ENCODE data around the gene EPC2. TPM values are rescaled to one million over a fixed set of nuclear protein-coding genes. Genes with fewer than 3 reads are reported as not detected.

EPC2 gene
- total and polyA plus RNA-seq, 2 experiments from 2014 or later: 6.3 to 27.0 TPM

DNA sequence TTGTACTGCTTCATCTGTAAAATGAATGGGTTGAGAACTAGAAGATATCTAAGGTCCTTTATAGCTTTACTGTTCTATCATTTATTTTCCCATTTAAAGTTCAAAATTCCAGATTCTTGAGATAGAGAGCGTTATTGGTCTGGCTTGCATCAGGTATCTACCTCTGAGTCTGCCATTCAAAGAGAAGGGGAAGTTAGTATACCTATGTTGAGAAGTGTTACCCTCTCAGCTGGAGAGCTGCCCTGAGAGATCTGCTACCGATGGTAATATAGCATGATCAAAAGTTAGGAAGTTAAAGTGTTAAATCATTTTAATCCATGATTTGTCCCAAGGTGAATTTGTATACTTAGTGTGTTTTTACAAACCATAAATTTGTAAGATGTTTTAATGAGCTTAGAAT is 7.4 kb downstream of the EPC2 start:
- Histone ChIP-seq H2AFZ (no peak overlapping the region), H3K4me3 (no peak overlapping the region), H3K4me1 (ENCODE audit: insufficient read depth) (peaks cover 27% of the 10 kb centered on the region), H3K27ac (ENCODE audit: low read depth) (no peak overlapping the region), H4K20me1 (replicated peaks; ENCODE audit: insufficient read depth) (peaks cover 65% of the 10 kb centered on the region), H3K27me3 (ENCODE audit: insufficient read depth) (no peaks in the 10 kb centered on the region), H3K79me2 (replicated peaks; ENCODE audit: insufficient read depth) (peaks cover 100% of the 10 kb centered on the region), H3K36me3 (ENCODE audit: insufficient read depth) (no peaks in the 10 kb centered on the region), H3K4me2 (no peak overlapping the region), H3F3A (replicated peaks; ENCODE audit: low read depth) (no peaks in the 10 kb centered on the region), H3K9me2 (ENCODE audit: insufficient read depth) (no peaks in the 10 kb centered on the region)
- Mint-ChIP-seq H3K27me3 (ENCODE audit: insufficient read depth, low read depth, poor library complexity) (peaks cover 5% of the 10 kb centered on the region), H3K27ac (no peak overlapping the region), H3K9me3 (no peaks in the 10 kb centered on the region), H3K4me3 (no peak overlapping the region), H3K36me3 (ENCODE audit: low read depth) (no peaks in the 10 kb centered on the region), H3K4me1 (peaks cover 55% of the 10 kb centered on the region)
- DNase-seq (ENCODE audit: low spot score) (no peak), ATAC-seq (peak; percentile 75)
- TF ChIP-seq, protein P1, sequence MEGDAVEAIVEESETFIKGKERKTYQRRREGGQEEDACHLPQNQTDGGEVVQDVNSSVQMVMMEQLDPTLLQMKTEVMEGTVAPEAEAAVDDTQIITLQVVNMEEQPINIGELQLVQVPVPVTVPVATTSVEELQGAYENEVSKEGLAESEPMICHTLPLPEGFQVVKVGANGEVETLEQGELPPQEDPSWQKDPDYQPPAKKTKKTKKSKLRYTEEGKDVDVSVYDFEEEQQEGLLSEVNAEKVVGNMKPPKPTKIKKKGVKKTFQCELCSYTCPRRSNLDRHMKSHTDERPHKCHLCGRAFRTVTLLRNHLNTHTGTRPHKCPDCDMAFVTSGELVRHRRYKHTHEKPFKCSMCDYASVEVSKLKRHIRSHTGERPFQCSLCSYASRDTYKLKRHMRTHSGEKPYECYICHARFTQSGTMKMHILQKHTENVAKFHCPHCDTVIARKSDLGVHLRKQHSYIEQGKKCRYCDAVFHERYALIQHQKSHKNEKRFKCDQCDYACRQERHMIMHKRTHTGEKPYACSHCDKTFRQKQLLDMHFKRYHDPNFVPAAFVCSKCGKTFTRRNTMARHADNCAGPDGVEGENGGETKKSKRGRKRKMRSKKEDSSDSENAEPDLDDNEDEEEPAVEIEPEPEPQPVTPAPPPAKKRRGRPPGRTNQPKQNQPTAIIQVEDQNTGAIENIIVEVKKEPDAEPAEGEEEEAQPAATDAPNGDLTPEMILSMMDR (conservative IDR thresholded peaks at IDR 0.05; ENCODE audit: low read depth in 2 of 2): no peak
- TF ChIP-seq, protein P2, sequence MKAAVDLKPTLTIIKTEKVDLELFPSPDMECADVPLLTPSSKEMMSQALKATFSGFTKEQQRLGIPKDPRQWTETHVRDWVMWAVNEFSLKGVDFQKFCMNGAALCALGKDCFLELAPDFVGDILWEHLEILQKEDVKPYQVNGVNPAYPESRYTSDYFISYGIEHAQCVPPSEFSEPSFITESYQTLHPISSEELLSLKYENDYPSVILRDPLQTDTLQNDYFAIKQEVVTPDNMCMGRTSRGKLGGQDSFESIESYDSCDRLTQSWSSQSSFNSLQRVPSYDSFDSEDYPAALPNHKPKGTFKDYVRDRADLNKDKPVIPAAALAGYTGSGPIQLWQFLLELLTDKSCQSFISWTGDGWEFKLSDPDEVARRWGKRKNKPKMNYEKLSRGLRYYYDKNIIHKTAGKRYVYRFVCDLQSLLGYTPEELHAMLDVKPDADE (IDR thresholded peaks at IDR 0.05): no peak
- no peak for TF ChIP-seq EZH2phosphoT487 (IDR thresholded peaks at IDR 0.05; ENCODE audit: unreplicated experiment)
- no peak for TF ChIP-seq ZNF331 (CRISPR knock-in tag; IDR thresholded peaks at IDR 0.05; ENCODE audit: low read depth)
- TF ChIP-seq EZH2 (IDR thresholded peaks at IDR 0.05; ENCODE audit: low read depth, unreplicated experiment): no peak
- no peak for TF ChIP-seq STAT1 (IDR thresholded peaks at IDR 0.05; ENCODE audit: unreplicated experiment)
- TF ChIP-seq POLR2AphosphoS5 (IDR thresholded peaks at IDR 0.05; ENCODE audit: low read depth): no peak
- TF ChIP-seq, protein P3, sequence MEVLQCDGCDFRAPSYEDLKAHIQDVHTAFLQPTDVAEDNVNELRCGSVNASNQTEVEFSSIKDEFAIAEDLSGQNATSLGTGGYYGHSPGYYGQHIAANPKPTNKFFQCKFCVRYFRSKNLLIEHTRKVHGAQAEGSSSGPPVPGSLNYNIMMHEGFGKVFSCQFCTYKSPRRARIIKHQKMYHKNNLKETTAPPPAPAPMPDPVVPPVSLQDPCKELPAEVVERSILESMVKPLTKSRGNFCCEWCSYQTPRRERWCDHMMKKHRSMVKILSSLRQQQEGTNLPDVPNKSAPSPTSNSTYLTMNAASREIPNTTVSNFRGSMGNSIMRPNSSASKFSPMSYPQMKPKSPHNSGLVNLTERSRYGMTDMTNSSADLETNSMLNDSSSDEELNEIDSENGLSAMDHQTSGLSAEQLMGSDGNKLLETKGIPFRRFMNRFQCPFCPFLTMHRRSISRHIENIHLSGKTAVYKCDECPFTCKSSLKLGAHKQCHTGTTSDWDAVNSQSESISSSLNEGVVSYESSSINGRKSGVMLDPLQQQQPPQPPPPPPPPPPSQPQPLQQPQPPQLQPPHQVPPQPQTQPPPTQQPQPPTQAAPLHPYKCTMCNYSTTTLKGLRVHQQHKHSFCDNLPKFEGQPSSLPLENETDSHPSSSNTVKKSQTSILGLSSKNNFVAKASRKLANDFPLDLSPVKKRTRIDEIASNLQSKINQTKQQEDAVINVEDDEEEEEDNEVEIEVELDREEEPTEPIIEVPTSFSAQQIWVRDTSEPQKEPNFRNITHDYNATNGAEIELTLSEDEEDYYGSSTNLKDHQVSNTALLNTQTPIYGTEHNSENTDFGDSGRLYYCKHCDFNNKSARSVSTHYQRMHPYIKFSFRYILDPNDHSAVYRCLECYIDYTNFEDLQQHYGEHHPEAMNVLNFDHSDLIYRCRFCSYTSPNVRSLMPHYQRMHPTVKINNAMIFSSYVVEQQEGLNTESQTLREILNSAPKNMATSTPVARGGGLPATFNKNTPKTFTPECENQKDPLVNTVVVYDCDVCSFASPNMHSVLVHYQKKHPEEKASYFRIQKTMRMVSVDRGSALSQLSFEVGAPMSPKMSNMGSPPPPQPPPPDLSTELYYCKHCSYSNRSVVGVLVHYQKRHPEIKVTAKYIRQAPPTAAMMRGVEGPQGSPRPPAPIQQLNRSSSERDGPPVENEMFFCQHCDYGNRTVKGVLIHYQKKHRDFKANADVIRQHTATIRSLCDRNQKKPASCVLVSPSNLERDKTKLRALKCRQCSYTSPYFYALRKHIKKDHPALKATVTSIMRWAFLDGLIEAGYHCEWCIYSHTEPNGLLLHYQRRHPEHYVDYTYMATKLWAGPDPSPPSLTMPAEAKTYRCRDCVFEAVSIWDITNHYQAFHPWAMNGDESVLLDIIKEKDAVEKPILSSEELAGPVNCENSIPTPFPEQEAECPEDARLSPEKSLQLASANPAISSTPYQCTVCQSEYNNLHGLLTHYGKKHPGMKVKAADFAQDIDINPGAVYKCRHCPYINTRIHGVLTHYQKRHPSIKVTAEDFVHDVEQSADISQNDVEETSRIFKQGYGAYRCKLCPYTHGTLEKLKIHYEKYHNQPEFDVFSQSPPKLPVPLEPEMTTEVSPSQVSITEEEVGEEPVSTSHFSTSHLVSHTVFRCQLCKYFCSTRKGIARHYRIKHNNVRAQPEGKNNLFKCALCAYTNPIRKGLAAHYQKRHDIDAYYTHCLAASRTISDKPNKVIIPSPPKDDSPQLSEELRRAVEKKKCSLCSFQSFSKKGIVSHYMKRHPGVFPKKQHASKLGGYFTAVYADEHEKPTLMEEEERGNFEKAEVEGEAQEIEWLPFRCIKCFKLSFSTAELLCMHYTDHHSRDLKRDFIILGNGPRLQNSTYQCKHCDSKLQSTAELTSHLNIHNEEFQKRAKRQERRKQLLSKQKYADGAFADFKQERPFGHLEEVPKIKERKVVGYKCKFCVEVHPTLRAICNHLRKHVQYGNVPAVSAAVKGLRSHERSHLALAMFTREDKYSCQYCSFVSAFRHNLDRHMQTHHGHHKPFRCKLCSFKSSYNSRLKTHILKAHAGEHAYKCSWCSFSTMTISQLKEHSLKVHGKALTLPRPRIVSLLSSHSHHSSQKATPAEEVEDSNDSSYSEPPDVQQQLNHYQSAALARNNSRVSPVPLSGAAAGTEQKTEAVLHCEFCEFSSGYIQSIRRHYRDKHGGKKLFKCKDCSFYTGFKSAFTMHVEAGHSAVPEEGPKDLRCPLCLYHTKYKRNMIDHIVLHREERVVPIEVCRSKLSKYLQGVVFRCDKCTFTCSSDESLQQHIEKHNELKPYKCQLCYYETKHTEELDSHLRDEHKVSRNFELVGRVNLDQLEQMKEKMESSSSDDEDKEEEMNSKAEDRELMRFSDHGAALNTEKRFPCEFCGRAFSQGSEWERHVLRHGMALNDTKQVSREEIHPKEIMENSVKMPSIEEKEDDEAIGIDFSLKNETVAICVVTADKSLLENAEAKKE (CRISPR knock-in tag; IDR thresholded peaks at IDR 0.05): no peak
- TF ChIP-seq, protein P4, sequence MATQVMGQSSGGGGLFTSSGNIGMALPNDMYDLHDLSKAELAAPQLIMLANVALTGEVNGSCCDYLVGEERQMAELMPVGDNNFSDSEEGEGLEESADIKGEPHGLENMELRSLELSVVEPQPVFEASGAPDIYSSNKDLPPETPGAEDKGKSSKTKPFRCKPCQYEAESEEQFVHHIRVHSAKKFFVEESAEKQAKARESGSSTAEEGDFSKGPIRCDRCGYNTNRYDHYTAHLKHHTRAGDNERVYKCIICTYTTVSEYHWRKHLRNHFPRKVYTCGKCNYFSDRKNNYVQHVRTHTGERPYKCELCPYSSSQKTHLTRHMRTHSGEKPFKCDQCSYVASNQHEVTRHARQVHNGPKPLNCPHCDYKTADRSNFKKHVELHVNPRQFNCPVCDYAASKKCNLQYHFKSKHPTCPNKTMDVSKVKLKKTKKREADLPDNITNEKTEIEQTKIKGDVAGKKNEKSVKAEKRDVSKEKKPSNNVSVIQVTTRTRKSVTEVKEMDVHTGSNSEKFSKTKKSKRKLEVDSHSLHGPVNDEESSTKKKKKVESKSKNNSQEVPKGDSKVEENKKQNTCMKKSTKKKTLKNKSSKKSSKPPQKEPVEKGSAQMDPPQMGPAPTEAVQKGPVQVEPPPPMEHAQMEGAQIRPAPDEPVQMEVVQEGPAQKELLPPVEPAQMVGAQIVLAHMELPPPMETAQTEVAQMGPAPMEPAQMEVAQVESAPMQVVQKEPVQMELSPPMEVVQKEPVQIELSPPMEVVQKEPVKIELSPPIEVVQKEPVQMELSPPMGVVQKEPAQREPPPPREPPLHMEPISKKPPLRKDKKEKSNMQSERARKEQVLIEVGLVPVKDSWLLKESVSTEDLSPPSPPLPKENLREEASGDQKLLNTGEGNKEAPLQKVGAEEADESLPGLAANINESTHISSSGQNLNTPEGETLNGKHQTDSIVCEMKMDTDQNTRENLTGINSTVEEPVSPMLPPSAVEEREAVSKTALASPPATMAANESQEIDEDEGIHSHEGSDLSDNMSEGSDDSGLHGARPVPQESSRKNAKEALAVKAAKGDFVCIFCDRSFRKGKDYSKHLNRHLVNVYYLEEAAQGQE (IDR thresholded peaks at IDR 0.05; ENCODE audit: unreplicated experiment): no peak
- TF ChIP-seq JUNB (IDR thresholded peaks at IDR 0.05; ENCODE audit: unreplicated experiment): no peak
- TF ChIP-seq ZNF114 (CRISPR knock-in tag; IDR thresholded peaks at IDR 0.05): no peak

All from GM23338 (cell line).